ENCODE results near the gene CES1. TPM values are rescaled to one million over a fixed set of nuclear protein-coding genes. Genes with fewer than 3 reads are reported as not detected.

The CES1 gene
- 0.58 TPM in 1 of 2 replicates, not detected in the other for total RNA-seq
- long read RNA-seq, result 0 reads

DNA sequence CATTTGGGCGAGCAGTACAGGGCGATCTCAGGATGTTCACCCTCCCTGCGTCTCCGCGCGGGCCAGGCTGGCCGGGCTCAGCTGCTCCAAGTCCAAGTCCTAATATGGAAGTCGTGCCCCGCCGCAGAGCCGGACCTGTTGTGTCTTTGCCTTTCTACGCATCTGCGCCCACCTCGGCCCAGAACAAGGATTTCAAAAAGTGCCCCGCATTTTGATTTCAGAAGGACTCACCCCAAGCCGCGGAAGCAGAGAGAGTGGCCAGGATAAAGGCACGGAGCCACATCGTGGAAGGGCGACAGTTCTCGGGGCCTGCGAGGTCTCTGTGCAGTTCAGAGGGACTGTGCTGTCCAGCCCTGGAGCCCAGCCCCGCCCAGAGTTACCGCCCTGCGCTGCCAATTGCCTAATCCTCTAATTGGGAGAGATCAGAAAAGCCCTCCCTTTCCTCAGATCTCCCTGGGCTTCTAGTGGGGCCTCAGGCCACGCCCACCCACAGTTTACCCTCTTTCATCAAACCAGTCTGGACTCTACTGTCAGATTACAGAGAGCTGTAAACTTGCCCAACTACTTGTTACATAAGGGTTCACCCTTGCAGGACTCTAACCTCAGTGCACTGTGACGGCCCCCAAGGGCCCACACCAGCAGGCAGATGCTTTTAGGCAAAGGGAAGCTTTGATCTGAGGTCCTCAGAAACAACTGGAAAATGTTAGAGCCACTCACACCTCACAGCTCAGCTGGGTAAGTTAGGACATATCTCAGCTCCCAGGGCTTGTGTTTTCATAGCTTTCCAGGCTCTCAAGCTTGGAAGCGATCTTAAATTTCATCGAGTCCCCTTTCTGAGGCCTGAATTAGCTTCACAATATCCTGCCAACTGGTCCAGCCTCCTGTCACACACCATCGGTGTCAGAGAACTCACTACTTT lies at the start of gene CES1:
Gene CES1, minus strand, starts transcription at position 324 of the 919 bp plus-strand sequence. Its CDS starts 41 bp downstream, at position 283.
- no peak within 1 kb of the TSS for H3K4me3 Mint-ChIP-seq
- H3K36me3 Mint-ChIP-seq (ENCODE audit: low read depth), result no peaks in the 10 kb centered on the region
- no peak within 1 kb of the TSS for H3K27ac Mint-ChIP-seq (ENCODE audit: unreplicated experiment)
- peaks cover 17% of the 10 kb centered on the region for H3K27me3 Mint-ChIP-seq (ENCODE audit: low read depth)
- peaks cover 4% of the 10 kb centered on the region for H3K4me1 Mint-ChIP-seq
- no peak for DNase-seq (ENCODE audit: low read depth, low spot score)
- TF ChIP-seq, protein P1, sequence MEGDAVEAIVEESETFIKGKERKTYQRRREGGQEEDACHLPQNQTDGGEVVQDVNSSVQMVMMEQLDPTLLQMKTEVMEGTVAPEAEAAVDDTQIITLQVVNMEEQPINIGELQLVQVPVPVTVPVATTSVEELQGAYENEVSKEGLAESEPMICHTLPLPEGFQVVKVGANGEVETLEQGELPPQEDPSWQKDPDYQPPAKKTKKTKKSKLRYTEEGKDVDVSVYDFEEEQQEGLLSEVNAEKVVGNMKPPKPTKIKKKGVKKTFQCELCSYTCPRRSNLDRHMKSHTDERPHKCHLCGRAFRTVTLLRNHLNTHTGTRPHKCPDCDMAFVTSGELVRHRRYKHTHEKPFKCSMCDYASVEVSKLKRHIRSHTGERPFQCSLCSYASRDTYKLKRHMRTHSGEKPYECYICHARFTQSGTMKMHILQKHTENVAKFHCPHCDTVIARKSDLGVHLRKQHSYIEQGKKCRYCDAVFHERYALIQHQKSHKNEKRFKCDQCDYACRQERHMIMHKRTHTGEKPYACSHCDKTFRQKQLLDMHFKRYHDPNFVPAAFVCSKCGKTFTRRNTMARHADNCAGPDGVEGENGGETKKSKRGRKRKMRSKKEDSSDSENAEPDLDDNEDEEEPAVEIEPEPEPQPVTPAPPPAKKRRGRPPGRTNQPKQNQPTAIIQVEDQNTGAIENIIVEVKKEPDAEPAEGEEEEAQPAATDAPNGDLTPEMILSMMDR (conservative IDR thresholded peaks at IDR 0.05), result no peak
- no peaks in the 10 kb centered on the region for H3K9me3 Mint-ChIP-seq

- H3K4me3 Mint-ChIP-seq, result no peak overlapping the region
- peaks cover 9% of the 10 kb centered on the region for H3K4me1 Mint-ChIP-seq
- TF ChIP-seq, protein P1 (conservative IDR thresholded peaks at IDR 0.05), result no peak
- DNase-seq (ENCODE audit: low read depth, low spot score), result no peak
- H3K27ac Mint-ChIP-seq (ENCODE audit: unreplicated experiment), result peak overlapping the region; percentile 40
- H3K36me3 Mint-ChIP-seq (ENCODE audit: low read depth), result no peaks in the 10 kb centered on the region
- no peaks in the 10 kb centered on the region for H3K9me3 Mint-ChIP-seq
- H3K27me3 Mint-ChIP-seq (ENCODE audit: low read depth), result peaks cover 19% of the 10 kb centered on the region
These were observed 44.0 kb upstream of the CES1 start for GRCh38 chr16:55876854-55877253.

GRCh38 chr16:55875273-55875672 lies 42.4 kb upstream of the CES1 start, which contains the start of gene CES5A:
Gene CES5A (minus strand): TSS chr16:55875373. CDS start chr16:55875221, 152 bp downstream.
- Mint-ChIP-seq H3K4me3 (no peak within 1 kb of the TSS), H3K36me3 (ENCODE audit: low read depth) (no peaks in the 10 kb centered on the region), H3K27me3 (ENCODE audit: low read depth) (peaks cover 19% of the 10 kb centered on the region), H3K27ac (ENCODE audit: unreplicated experiment) (no peak within 1 kb of the TSS), H3K4me1 (peaks cover 9% of the 10 kb centered on the region), H3K9me3 (no peaks in the 10 kb centered on the region)
- TF ChIP-seq, protein P1 (conservative IDR thresholded peaks at IDR 0.05), result no peak
- DNase-seq (ENCODE audit: low read depth, low spot score), result no peak

- H3K36me3 Mint-ChIP-seq (ENCODE audit: low read depth), result no peaks in the 10 kb centered on the region
- no peak overlapping the region for H3K27ac Mint-ChIP-seq (ENCODE audit: unreplicated experiment)
- H3K4me1 Mint-ChIP-seq, result peaks cover 9% of the 10 kb centered on the region
- H3K27me3 Mint-ChIP-seq (ENCODE audit: low read depth), result peaks cover 24% of the 10 kb centered on the region
- DNase-seq (ENCODE audit: low read depth, low spot score), result no peak
- no peak overlapping the region for H3K4me3 Mint-ChIP-seq
- TF ChIP-seq, protein P1 (conservative IDR thresholded peaks at IDR 0.05), result no peak
- no peaks in the 10 kb centered on the region for H3K9me3 Mint-ChIP-seq
These were observed 40.2 kb upstream of the CES1 start for GRCh38 chr16:55873122-55873521.

DNA sequence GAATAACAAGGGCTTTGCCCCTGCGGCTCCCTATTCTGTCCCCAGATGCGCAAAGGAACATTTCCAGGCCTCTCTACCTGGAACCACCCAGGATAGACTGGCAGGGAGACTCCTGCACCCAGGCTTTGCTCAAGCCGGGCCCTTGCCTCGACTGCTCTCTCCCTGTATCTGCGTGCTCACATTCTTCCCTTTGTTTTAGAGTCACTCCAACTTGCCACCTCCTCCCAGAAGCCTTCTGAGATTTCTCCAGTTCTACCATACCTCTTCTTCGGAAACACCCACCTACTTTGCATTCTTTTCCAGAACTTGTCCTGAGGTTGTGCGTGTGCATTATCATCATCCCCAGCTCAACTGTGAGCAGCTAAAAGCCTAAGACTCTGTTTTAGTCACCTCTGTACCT lies 39.2 kb upstream of the CES1 start:
- Mint-ChIP-seq H3K36me3 (ENCODE audit: low read depth) (no peaks in the 10 kb centered on the region), H3K27ac (ENCODE audit: unreplicated experiment) (no peak overlapping the region), H3K4me3 (no peak overlapping the region), H3K9me3 (no peaks in the 10 kb centered on the region), H3K4me1 (peaks cover 8% of the 10 kb centered on the region), H3K27me3 (ENCODE audit: low read depth) (peaks cover 22% of the 10 kb centered on the region)
- TF ChIP-seq, protein P1 (conservative IDR thresholded peaks at IDR 0.05), result no peak
- no peak for DNase-seq (ENCODE audit: low read depth, low spot score)

Measured in neural crest cell (in vitro differentiated cells).